Activated CD8-positive, alpha-beta memory T cell treated with anti-CD3 and anti-CD28 coated beads, Interleukin-2, amount 50 U/mL, for 1 hour (primary cell): Measurements from ENCODE around the gene OR5K1.

Source experiments
- DNase-seq: peaks from one replicate; pipeline ENCODE4 v3.0.0-alpha.2; 2020; ENCODE audit errors: extremely low read depth

OR5K1 gene

GRCh38 chr3:98462901-98463300 is at the start of gene OR5K1:
TSS of gene OR5K1 (plus strand) at chr3:98463201. CDS start at chr3:98469577, 6,376 bp downstream.
- DNase-seq = no peak

GRCh38 chr3:98432575-98432974 is 30.4 kb upstream of the OR5K1 start:
- no peak for DNase-seq

- DNase-seq = no peak
Observed at GRCh38 chr3:98433764-98434163, 29.2 kb upstream of the OR5K1 start.

DNA sequence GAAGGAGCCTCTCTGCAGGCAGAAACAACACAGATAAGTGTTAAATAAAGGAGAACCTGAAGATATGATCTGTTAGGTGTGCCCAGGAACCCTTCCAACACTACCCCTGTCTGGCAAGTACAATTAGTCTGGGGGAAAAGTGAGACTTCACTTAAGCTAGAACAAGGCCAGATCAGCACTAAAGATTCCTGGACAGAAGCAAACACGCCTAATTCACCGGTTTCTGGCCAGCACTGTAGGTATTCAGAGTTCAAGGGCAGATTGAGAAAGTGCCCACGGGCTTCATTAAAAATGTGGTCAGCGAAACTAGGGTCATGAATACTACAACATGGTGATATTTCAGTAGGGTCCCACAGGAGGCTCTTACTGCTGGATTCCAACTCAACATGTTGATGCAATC is 28.6 kb upstream of the OR5K1 start:
- no peak for DNase-seq

DNA sequence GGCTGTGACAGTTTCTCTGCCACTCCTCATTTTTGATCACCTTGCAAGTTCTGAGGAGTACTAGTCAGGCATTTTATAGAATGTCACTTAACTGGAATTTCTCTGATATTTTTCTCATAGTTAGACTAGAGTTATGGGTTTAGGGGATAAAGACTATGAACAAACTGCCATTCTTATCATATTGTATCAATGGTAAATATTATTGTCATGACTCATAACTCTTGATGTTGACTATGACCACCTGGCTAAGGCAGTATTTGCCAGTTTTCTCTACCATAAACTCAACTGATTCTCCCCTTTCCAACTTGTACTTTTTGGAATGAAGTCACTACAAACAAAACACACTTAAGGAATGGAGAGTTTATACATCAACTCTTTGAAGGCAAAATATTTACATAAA is 22.7 kb upstream of the OR5K1 start:
- DNase-seq = no peak

- DNase-seq = no peak
Observed at GRCh38 chr3:98445949-98446406, 17.0 kb upstream of the OR5K1 start.

GRCh38 chr3:98449606-98450193 is 13.3 kb upstream of the OR5K1 start:
- no peak for DNase-seq

DNA sequence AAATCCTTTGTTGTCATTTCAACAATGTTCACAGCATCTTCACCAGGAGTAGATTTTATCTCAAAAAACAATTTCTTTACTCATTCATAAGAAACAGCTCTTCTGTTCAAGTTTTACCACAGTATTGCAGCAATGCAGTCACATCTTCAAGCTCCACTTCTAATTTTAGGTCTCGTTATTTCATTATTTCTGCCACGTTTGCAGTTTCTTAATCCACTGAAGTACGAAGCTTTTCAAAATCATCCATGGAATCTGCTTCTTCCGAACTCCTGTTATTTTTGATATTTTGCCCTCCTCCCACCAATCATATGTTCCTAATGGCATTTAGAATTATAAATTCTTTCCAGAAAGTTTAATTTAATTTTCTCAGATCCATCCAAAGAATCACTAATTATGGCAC is 12.6 kb upstream of the OR5K1 start:
- no peak for DNase-seq

GRCh38 chr3:98453827-98454226 is 9.2 kb upstream of the OR5K1 start:
- DNase-seq = no peak

DNA sequence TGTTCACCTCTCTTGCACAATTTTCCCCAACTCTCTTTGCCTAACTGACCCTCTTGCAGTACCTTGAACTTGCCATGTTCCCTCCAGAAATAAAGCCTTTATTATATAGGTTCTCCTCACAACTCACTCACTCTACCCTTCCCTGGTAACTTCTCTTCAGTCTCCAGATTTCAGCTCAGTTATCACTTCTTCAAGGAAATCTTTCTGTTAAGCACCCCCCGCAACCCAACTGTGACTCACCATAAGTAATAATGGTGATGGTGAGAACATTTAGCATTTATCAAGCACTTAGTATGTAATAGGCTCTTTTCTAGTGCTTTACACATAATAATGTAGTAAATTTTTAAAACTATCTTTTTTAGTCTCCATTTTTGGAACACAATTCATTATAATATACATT is 8.1 kb upstream of the OR5K1 start:
- no peak for DNase-seq

DNA sequence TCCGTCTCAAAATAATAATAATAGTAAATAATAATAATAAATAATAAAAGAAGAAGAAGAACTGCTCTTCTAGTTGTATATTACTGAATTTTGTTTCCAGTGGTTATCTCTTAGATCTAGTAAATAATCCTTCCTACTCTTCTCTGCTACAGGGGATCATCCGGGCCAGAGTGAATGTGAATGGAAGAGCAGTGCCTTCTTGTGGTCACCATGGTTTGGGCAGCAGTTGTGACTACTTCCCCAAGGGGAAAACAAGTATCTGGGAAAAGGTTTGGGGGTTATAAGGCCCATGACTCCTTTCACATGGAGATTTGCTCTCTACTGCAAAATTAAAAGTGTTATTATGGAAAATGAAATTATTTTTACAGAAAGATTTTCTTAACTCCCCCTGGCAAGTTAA is 5.5 kb upstream of the OR5K1 start:
- no peak for DNase-seq

DNA sequence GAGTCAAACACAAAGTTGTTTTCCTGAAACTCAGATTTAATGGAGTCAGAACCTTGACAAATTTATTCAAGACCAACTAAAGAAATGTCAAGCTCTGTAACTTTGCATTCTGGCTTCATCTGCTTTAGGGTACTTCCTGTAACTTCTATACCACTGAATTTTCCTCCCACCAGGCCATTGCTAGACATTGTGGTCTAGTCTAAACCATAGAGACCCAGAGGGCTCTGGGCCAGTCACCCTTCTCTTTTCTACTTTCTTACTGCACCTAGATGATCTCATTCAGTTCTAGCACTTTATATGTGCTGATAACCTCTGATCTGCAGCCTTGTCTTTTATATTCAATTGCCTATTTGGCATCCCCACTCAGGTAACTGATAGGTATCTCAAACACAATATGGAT is 2.8 kb upstream of the OR5K1 start:
- no peak for DNase-seq

- DNase-seq = no peak
Observed at GRCh38 chr3:98482717-98483482, 19.9 kb downstream of the OR5K1 start.

DNA sequence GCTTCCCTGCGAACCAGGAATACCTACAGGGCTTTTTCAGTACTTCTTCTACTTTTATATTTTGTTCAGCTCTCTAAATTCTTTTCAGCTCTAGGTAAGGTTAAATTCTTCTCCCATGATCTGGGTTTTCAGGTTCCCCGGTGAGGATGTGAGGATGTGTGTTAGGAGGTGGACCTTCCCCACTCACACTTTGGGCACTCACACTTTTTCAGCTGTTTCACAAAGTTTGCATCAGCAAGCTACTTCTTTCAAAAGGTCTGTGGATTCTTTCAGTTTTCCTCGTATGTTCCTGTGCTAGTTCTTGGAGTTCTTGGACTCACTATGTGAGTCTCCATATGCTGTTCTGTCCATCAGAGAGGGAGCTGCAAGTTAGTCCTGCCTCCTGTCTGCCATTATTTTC is 20.6 kb downstream of the OR5K1 start:
- DNase-seq = no peak

- no peak for DNase-seq
Observed at GRCh38 chr3:98497381-98497780, 34.4 kb downstream of the OR5K1 start, which contains the start of gene OR5K2. TSS of gene OR5K2 (plus strand) at chr3:98497681. CDS start at chr3:98497681, 0 bp downstream.

DNA sequence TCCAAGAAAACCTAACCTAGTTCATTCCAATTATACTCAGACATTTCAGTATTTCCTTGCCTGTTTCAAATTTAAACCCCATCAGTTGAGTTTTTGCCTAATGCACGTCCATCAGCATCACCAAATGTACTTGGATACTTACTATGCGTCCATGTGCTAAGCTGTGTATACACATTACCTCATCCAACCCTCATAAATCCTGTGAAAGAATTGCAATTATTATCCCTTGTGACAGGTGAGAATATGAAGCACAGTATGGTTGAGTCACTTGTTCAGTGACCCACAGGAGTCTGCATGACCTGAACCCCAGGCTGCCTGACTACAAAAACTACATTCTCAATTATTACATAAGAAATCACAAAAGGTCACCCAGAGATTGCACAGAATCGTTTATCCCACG is 37.0 kb downstream of the OR5K1 start:
- no peak for DNase-seq

GRCh38 chr3:98501270-98501669 is 38.3 kb downstream of the OR5K1 start:
- DNase-seq = no peak

DNA sequence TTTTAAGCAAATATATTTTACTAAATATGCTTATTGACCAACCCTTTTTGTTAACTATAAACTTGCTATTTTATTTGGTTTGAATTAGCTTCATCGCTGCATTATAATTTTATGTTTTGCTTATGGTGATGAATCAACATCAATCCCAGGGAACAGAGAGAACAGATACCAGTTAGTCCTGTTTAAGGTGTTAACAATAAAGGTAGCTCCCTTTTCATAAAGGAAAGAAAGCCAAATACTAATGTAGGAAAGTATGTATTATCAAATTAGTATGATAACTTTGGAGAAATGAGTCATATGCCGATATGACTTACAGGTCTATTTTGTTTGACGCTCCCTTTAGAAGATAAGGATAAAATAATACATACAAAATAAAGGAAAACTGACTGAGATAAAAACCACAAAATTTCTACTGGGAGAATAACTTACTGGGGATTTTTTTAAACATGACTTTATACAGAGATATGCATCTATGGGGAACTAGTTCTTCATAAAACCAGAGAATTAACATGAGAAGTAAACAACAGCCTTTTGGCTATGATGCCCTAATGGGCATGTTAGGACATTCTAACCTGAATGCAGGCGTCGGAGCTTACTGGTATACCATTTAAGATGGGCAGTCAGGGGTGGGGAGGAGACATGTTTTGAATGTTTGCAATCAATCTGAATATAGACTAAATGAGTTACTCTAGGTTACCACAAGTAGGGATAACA is 39.0 kb downstream of the OR5K1 start:
- DNase-seq = no peak

DNA sequence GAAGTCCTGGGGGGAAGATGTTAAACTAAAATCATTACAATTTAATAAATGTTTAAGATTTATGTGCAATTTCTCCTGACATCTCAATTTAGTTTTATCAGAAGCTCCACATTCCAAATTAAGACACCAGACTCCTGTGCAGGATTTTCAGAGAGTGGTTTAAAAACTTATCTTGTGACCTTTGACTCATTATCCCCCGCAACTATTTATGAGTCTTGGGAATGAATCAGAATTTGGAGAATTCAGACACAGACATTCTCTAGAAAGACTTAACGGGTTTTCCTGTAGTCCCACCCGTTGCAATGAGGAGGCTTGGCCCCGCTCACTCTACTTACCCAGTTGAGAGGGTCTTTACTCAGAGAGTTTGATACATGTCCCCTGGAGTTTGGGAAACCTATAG is 41.5 kb downstream of the OR5K1 start:
- no peak for DNase-seq

DNA sequence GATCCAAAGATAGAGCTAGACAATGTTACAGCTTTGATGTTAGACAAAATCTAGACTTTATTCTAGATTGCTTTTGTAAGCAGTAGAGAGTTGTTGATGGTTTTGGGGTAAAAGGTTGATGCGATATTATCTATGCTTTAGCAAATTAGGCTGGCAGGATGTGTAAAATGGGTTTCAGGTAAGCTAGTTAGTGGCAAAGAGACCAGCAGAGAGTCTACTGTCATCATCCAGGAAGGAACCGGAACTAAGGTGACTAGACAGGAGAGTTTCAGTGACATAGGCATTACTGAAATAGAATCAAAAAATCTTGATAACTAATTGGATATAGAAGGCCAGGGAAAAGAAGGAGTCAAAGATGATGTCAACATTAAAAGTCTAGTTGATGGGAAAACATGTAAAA is 45.6 kb downstream of the OR5K1 start:
- DNase-seq = no peak

DNA sequence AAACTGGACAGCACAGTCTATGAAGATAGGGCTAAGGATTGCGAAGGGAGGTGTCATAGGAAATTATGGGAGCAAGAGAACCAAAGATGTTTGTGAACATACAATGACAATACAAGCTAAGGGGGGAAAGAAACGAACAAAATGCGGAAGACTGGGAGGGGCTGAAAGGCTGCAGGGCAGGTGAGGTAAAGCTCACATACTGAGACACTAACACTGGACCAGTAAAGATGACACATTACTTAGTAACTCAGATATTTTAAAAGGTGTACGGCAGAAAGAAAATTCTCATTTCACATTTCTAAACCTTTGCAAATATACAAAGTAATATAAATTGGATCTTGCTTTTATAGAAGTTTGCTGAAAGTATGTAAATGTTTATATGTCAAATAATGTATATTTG is 49.6 kb downstream of the OR5K1 start:
- DNase-seq = no peak

- no peak for DNase-seq
Observed at GRCh38 chr3:98513091-98513511, 50.1 kb downstream of the OR5K1 start.

- no peak for DNase-seq
Observed at GRCh38 chr3:98513736-98514135, 50.7 kb downstream of the OR5K1 start.
